ENCODE results near the gene NCAM2. TPM values are rescaled to one million over a fixed set of nuclear protein-coding genes. Genes with fewer than 3 reads are reported as not detected.

Gene NCAM2
- total RNA-seq, 3 donors from 2014 or later, result 2.9 to 14.1 (median 4.0) TPM

DNA sequence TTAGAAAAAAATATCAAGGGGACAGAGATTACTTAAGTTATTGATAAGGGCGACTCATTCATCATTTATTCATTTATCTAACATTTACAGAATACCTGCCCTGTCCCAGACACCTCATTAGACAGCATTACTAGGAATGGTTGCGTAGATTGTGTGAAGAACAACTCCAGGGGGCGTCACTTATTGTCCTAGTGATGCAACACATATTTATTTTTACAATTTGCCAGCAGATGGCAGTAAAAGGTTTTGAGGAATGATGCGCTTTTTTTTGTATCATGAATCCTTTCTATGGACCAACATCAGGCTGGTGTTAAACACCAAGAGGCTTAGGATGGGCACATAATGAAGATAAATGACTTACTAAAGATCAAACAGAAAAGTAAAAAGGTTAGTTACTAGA lies 5.5 kb downstream of the NCAM2 start:
- no peaks in the 10 kb centered on the region for H3K9me3 ChIP-seq
- peaks cover 3% of the 10 kb centered on the region for H3K4me1 ChIP-seq (ENCODE audit: low read depth)
- TF ChIP-seq, protein P1, sequence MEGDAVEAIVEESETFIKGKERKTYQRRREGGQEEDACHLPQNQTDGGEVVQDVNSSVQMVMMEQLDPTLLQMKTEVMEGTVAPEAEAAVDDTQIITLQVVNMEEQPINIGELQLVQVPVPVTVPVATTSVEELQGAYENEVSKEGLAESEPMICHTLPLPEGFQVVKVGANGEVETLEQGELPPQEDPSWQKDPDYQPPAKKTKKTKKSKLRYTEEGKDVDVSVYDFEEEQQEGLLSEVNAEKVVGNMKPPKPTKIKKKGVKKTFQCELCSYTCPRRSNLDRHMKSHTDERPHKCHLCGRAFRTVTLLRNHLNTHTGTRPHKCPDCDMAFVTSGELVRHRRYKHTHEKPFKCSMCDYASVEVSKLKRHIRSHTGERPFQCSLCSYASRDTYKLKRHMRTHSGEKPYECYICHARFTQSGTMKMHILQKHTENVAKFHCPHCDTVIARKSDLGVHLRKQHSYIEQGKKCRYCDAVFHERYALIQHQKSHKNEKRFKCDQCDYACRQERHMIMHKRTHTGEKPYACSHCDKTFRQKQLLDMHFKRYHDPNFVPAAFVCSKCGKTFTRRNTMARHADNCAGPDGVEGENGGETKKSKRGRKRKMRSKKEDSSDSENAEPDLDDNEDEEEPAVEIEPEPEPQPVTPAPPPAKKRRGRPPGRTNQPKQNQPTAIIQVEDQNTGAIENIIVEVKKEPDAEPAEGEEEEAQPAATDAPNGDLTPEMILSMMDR (IDR thresholded peaks at IDR 0.05), result no peak
- ATAC-seq, result no peak
- no peak for DNase-seq
- H3K36me3 ChIP-seq (ENCODE audit: low read depth), result no peaks in the 10 kb centered on the region
- intact Hi-C loops (cut with DNase I, micrococcal nuclease), result no loop called here
- H3K4me3 ChIP-seq, result no peak overlapping the region

DNA sequence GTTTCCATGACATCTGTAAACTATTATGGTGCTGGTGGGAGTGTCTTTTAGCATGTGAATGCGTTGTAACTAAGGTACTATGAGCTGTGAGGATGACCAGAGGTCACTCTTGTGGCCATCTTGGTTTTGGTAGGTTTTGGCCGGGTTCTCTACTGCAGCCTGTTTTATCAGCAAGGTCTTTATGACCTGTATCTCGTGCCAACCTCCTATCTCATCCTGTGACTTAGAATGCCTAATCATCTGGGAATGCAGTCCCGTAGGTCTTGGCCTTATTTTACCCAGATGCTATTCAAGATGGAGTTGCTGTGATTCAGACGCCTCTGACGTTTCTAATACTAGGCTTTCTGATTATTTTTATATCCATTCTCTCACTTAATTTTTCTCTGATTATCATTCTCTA lies 9.4 kb downstream of the NCAM2 start:
- Histone ChIP-seq H3K4me1 (ENCODE audit: low read depth) (no peaks in the 10 kb centered on the region), H3K36me3 (ENCODE audit: low read depth) (no peaks in the 10 kb centered on the region), H3K9me3 (no peaks in the 10 kb centered on the region), H3K4me3 (no peak overlapping the region)
- ATAC-seq (no peak), DNase-seq (no peak)
- TF ChIP-seq, protein P1 (IDR thresholded peaks at IDR 0.05), result no peak
- intact Hi-C loops (cut with DNase I, micrococcal nuclease), result no loop called here

DNA sequence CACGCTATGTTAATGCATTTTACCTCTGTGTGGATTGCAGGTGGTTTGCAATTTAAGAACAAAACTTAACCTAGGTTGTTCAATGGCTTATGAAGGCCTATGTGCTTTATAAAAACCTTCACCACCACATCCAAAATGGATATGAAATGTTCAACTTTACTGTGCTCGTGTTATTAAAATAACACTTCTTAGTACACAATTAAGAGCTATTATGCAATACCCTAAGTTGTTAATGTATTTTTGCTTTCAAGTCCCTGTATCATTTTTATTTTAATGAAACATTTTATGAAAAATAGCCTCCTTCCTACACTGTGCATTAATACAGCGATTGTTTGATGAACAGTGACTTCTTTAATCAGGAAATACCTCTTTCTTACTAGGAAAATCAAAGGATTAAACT lies 12.0 kb downstream of the NCAM2 start:
- Histone ChIP-seq H3K36me3 (ENCODE audit: low read depth) (no peaks in the 10 kb centered on the region), H3K4me1 (ENCODE audit: low read depth) (no peaks in the 10 kb centered on the region), H3K9me3 (no peaks in the 10 kb centered on the region), H3K4me3 (no peak overlapping the region)
- ATAC-seq (no peak), DNase-seq (no peak)
- intact Hi-C loops (cut with DNase I, micrococcal nuclease), result no loop called here
- TF ChIP-seq, protein P1 (IDR thresholded peaks at IDR 0.05), result no peak

DNA sequence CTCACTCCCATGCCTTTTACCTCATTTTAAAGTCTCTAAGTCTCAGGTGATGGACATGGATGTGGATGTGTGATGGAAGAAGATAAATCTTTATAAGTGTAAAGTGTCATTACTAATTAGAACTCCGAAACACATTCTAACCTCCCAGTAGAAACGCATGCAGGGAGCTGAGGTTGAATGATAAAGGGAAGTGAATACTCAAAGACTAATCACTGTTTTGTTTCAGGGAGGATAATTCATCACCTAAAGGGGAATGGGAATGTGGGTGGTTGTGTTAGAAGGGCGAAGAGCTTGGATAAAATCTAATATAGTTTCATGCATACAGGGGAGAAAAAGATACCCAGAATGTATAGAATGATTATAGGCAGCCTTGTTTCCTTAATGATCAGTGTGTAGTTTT lies 12.5 kb downstream of the NCAM2 start:
- no peak for DNase-seq
- H3K4me3 ChIP-seq, result no peak overlapping the region
- TF ChIP-seq, protein P1 (IDR thresholded peaks at IDR 0.05), result no peak
- H3K4me1 ChIP-seq (ENCODE audit: low read depth), result no peaks in the 10 kb centered on the region
- no peak for ATAC-seq
- no peaks in the 10 kb centered on the region for H3K9me3 ChIP-seq
- H3K36me3 ChIP-seq (ENCODE audit: low read depth), result no peaks in the 10 kb centered on the region
- intact Hi-C loops (cut with DNase I, micrococcal nuclease), result no loop called here

DNA sequence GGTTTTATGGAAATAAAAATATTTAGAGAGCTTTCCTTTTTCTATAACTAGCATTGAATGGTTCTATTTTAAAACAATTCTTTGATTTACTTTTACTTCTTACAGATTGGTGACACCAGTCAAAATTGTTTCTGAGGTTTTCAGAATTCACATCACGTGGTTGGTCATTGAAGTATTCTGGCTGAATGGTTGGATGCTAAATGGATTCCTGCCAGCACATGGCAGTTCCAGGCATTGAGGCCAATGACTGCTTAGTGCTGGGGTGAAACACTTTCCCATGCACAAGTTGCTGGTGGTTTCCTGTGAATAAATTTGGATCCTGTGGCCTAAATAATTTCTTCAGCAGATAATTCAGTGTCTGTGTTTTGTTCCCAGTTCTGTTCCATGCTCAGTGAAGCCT lies 20.6 kb downstream of the NCAM2 start:
- H3K4me3 ChIP-seq, result no peak overlapping the region
- TF ChIP-seq, protein P1 (IDR thresholded peaks at IDR 0.05), result no peak
- DNase-seq (no peak), ATAC-seq (no peak)
- H3K36me3 ChIP-seq (ENCODE audit: low read depth), result no peaks in the 10 kb centered on the region
- H3K4me1 ChIP-seq (ENCODE audit: low read depth), result no peaks in the 10 kb centered on the region
- H3K9me3 ChIP-seq, result no peaks in the 10 kb centered on the region
- intact Hi-C loops (cut with DNase I, micrococcal nuclease), result no loop called here

DNA sequence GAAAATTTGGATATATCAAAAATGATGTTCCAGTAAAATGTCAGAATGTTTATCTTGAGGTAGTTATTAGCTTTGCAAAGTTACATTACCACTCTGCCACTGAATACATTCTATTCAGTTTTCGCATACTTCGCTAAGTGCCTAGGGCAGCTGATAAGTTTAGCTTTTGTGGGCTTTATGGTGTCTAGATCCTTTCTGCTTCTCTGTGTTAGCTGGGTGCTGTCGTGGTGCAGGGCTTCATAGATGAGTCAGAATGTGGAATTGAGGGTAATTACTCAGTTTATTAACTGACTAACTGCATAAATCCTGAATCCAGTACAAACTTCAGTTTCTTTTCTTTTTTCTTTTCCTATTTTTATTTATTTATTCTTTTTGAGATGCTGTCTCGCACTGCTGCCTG lies 21.5 kb downstream of the NCAM2 start:
- Histone ChIP-seq H3K4me1 (ENCODE audit: low read depth) (no peaks in the 10 kb centered on the region), H3K4me3 (no peak overlapping the region), H3K36me3 (ENCODE audit: low read depth) (no peaks in the 10 kb centered on the region), H3K9me3 (no peaks in the 10 kb centered on the region)
- DNase-seq (no peak), ATAC-seq (no peak)
- intact Hi-C loops (cut with DNase I, micrococcal nuclease), result no loop called here
- TF ChIP-seq, protein P1 (IDR thresholded peaks at IDR 0.05), result no peak
